Sigmoid colon (tissue), 7 donors: ENCODE measurements around the gene SUOX. TPM values are rescaled to one million over a fixed set of nuclear protein-coding genes. Genes with fewer than 3 reads are reported as not detected.
A peak's percentile ranks its signal among the peaks of the same experiment; 100 is the strongest.

Experiments
- DNase-seq: peaks from one replicate; pipeline ENCODE4 v3.0.0-alpha.2; 2019
- H3K27ac ChIP-seq, 4 donors: fragments of 200-600 bp; sonication (generic); one replicate each; pipeline ENCODE4 v1.5.1; 2016 to 2019; ENCODE audit warnings: mild to moderate bottlenecking in 1 of 4
- H3K27me3 ChIP-seq, 3 donors: fragments of 200-600 bp; sonication (generic); one replicate each; pipeline ENCODE4 v1.5.1; 2019; ENCODE audit warnings: mild to moderate bottlenecking in 1 of 3
- H3K36me3 ChIP-seq, 4 donors: fragments of 200-600 bp; sonication (generic); one replicate each; pipeline ENCODE4 v1.5.1; 2016 to 2019
- H3K4me1 ChIP-seq, 4 donors: fragments of 200-600 bp; sonication (generic); one replicate each; pipeline ENCODE4 v1.5.1; 2017 to 2019
- H3K4me3 ChIP-seq, 4 donors: fragments of 200-600 bp; sonication (generic); one replicate each; pipeline ENCODE4 v1.5.1; 2017 to 2019; ENCODE audit warnings: mild to moderate bottlenecking in 2 of 4, moderate library complexity in 1 of 4
- H3K9me3 ChIP-seq, 4 donors: fragments of 200-600 bp in 3 of 4; sonication (generic) in 3 of 4; one replicate each; pipeline versions ENCODE4 v1.5.1 to v1.6.1; 2013 to 2019
- CTCF ChIP-seq, 4 experiments: fragments of 450-650 bp in 3 of 4; fragments of 200-600 bp in 1 of 4; IDR thresholded peaks; one replicate each; pipeline ENCODE4 v1.5.1; 2016 to 2019; ENCODE audit warnings: antibody characterized with exemption in 4 of 4, mild to moderate bottlenecking in 3 of 4, moderate library complexity in 2 of 4
- EP300 ChIP-seq, 4 donors: sonication (generic); formaldehyde crosslinking; IDR thresholded peaks; one replicate each; pipeline ENCODE4 v1.6.1; 2017; ENCODE audit warnings: antibody characterized with exemption in 4 of 4
- POLR2A ChIP-seq, 2 donors: fragments of 450-650 bp; IDR thresholded peaks; one replicate each; pipeline ENCODE4 v1.6.1; 2016; ENCODE audit warnings: antibody characterized with exemption in 2 of 2, mild to moderate bottlenecking in 2 of 2, moderate library complexity in 2 of 2
- POLR2AphosphoS5 ChIP-seq, 4 donors: sonication (generic); formaldehyde crosslinking; IDR thresholded peaks; one replicate each; pipeline ENCODE4 v1.6.1; 2017; ENCODE audit warnings: antibody characterized with exemption in 4 of 4
- WGBS, 2 donors: extraction: QIAGEN DNeasy Blood & Tissue Kit; methylation state at CpG; one replicate each; pipeline ENCODE4 v1.1.7; 2013; 5-methylcytosine and 5-hydroxymethylcytosine counted together
- intact Hi-C: fragments of 100-400 bp; cut with DNase I; formaldehyde crosslinking; loops from one replicate; pipeline ENCODE4 v1.15.1; 2023
- polyA plus RNA-seq, 3 donors: library from polyadenylated mRNA; stranded (reverse); fragments of 200-250 nt; gene quantifications; one replicate each; pipeline ENCODE4 v1.2.3, GENCODE V29; 2013
- total RNA-seq, 4 donors: library from RNA; depleted of rRNA; stranded (reverse); fragments of >200 nt; gene quantifications; one replicate each; pipeline ENCODE4 v1.1.0, GENCODE V29; 2016
- donor health status: healthy with polysubstance abuse.
- donor health status: Bipolar disorder and iron deficiency.
- donor health status: healthy.

The SUOX gene
- total and polyA plus RNA-seq, 7 donors: 8.4 to 51.0 (median 20.9) TPM

DNA sequence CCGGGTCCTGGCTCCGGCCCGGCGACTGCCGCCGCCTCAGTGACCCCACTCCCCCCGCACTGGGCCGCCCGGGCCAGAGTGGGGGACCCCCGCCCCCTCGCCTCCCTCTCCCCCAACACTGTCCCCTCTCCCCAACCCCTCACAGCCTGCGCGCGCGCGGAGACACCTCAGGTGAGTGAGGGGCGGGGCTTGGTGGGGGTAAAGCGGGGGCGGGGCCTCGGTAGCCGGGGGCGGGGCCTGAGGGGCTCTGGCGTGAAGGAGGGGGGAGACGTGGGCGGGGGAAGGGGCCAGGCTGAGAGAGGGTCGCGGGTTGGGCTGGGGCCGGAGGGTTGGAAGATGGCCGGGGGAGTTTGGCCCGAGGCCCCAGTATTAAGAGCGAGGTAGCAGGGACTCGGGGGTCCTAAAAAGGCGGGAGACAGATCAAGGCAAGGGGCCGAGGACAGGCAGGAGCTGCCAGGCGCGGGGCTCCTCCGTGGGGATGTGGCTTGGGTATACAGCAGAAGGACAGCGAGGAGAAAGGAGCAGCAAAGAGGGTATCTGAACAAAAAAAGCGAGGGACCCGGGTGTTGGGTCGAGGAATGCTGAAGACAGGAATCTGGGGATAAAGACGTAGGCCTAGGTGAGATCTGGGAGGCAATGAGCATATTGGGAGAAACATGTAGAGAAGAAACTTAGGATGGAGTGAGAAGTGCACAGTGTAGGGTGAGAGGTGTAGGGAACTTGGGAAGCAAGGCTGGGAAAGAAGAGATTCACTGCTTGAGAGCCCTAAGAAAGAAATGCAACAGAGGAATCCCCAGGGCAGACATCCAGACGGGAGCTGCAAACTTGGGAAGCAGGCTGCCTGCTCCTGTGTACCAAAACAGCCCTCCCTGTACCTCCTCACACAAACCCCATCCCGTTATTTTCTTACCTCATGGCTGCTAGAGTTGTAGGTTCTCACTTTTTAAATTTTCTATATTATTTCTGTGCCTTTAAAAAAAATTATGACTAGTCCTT lies 10.8 kb downstream of the SUOX start:
- Histone ChIP-seq H3K27ac (peak overlapping the region; percentile 96 to 97 (median 96)), H3K36me3 (peaks cover 0 to 17% (median 7%) of the 10 kb centered on the region in 4 donors), H3K4me3 (peak overlapping the region; percentile 93 to 99 (median 96)), H3K9me3 (no peaks in the 10 kb centered on the region), H3K4me1 (peaks cover 0 to 16% (median 11%) of the 10 kb centered on the region in 4 donors), H3K27me3 (no peaks in the 10 kb centered on the region)
- no peak for TF ChIP-seq POLR2A (IDR thresholded peaks at IDR 0.05)
- peak in 1 of 4 donors; percentile 7 for TF ChIP-seq POLR2AphosphoS5 (IDR thresholded peaks at IDR 0.05)
- DNase-seq: peak; percentile 77
- intact Hi-C loops: no loop called here
- WGBS, 2 donors: 3% methylated on average over 44 of the region's 44 CpGs

DNA sequence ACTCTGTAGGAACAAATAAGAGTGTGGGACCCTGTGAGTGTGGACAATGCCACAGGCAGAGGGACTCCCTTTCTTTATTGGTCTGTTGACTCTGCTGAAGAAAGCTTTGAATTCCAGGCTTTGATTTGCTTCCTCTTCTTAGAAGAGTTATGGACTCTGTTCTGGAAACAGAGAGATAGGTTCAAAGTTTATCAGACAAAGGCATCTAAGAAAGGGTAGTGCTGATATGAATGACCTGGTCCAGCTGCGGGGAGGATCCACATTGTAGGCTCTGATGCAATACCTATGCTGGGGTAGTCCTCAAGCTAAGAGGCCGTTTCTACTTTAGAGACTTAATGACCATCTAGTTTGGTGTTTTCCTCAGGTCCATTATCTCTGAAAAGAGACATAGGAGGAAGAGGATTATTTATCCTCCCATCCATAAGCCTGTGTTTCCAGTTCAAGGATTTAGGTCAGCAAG lies 13.1 kb downstream of the SUOX start:
- Histone ChIP-seq H3K4me3 (no peak overlapping the region), H3K4me1 (peaks cover 0 to 16% (median 11%) of the 10 kb centered on the region in 4 donors), H3K27ac (no peak overlapping the region), H3K9me3 (no peaks in the 10 kb centered on the region), H3K36me3 (no peaks in the 10 kb centered on the region), H3K27me3 (no peaks in the 10 kb centered on the region)
- 17 to 54% methylated on average over 2 of the region's 2 CpGs for WGBS, 2 donors
- intact Hi-C loops: no loop called here
- TF ChIP-seq POLR2A (IDR thresholded peaks at IDR 0.05): no peak
- TF ChIP-seq EP300 (IDR thresholded peaks at IDR 0.05): no peak
- no peak for DNase-seq

DNA sequence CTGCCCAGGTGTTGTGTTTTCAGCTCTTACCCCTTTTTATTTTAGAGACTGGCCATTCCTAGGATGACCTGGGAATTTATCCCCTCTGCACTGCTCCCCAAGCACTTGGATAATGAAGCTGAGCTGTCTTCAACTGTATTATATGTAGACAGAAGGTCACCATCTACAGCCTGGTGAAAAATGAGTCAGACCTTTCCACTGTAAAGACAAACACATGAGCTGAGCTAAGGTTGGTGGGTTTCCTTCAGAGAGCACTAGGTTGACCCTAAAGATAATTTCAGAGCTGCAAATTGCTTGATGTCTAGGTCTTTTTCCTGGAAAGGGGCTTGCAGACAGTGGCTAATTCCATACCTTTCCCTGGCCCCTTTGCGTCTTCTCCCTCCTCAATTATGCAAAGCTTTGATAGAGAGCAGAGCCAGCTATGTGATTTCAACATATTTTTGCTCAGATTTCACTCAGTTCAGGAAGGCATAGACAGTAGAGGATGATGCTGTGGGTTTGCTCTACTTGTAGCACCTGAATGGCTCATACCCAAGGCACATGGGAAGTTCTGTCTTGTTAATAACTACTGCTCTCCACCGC lies 14.5 kb downstream of the SUOX start:
- TF ChIP-seq CTCF (IDR thresholded peaks at IDR 0.05) (no peak), POLR2AphosphoS5 (IDR thresholded peaks at IDR 0.05) (no peak), EP300 (IDR thresholded peaks at IDR 0.05) (no peak), POLR2A (IDR thresholded peaks at IDR 0.05) (no peak)
- 96 to 97% methylated on average over 2 of the region's 2 CpGs for WGBS, 2 donors
- intact Hi-C loops: no loop called here

GRCh38 chr12:56013482-56013881 lies 16.4 kb downstream of the SUOX start:
- DNase-seq: no peak
- Histone ChIP-seq H3K9me3 (no peaks in the 10 kb centered on the region), H3K4me3 (no peak overlapping the region), H3K27me3 (no peaks in the 10 kb centered on the region), H3K27ac (no peak overlapping the region), H3K36me3 (peaks cover 0 to 7% (median 0%) of the 10 kb centered on the region in 4 donors), H3K4me1 (peaks cover 0 to 3% (median under 1%) of the 10 kb centered on the region in 4 donors)
- intact Hi-C loops: no loop called here
- 50 to 83% methylated on average over 5 of the region's 5 CpGs for WGBS, 2 donors
- TF ChIP-seq EP300 (IDR thresholded peaks at IDR 0.05) (no peak), CTCF (IDR thresholded peaks at IDR 0.05) (no peak), POLR2A (IDR thresholded peaks at IDR 0.05) (no peak), POLR2AphosphoS5 (IDR thresholded peaks at IDR 0.05) (no peak)

More for the DNA sequence above, 14.5 kb downstream of the SUOX start:
- H3K9me3 ChIP-seq: no peaks in the 10 kb centered on the region
- no peak overlapping the region for H3K27ac ChIP-seq
- DNase-seq: no peak
- no peaks in the 10 kb centered on the region for H3K36me3 ChIP-seq
- peaks cover 0 to 16% (median 11%) of the 10 kb centered on the region in 4 donors for H3K4me1 ChIP-seq
- no peak overlapping the region for H3K4me3 ChIP-seq
- H3K27me3 ChIP-seq: no peaks in the 10 kb centered on the region

- TF ChIP-seq EP300 (IDR thresholded peaks at IDR 0.05): no peak
- TF ChIP-seq POLR2AphosphoS5 (IDR thresholded peaks at IDR 0.05): no peak
- TF ChIP-seq CTCF (IDR thresholded peaks at IDR 0.05): no peak
- no peak for TF ChIP-seq POLR2A (IDR thresholded peaks at IDR 0.05)
- Histone ChIP-seq H3K9me3 (no peaks in the 10 kb centered on the region), H3K36me3 (peaks cover 0 to 11% (median 0%) of the 10 kb centered on the region in 4 donors), H3K27me3 (no peaks in the 10 kb centered on the region), H3K4me3 (no peak overlapping the region), H3K27ac (no peak overlapping the region), H3K4me1 (no peaks in the 10 kb centered on the region)
- intact Hi-C loops: no loop called here
- DNase-seq: no peak
- 13 to 55% methylated on average over 2 of the region's 2 CpGs for WGBS, 2 donors
Measured at GRCh38 chr12:56014205-56014604, 17.1 kb downstream of the SUOX start.
